KMS-11 (cell line): ENCODE data around the gene DNAJC12.

Experiments
- H2AFZ ChIP-seq: fragments of 200-600 bp; sonication (generic); 2 replicates; pipeline ENCODE4 v1.6.1; 2016; ENCODE audit warnings: antibody characterized with exemption, mixed run types, low read depth
- H3K27ac ChIP-seq: fragments of 200-600 bp; sonication (generic); 2 replicates; pipeline ENCODE4 v1.6.1; 2016; ENCODE audit warnings: mild to moderate bottlenecking, mixed run types
- H3K27me3 ChIP-seq: fragments of 200-600 bp; sonication (generic); 2 replicates; pipeline ENCODE4 v1.6.1; 2017; ENCODE audit warnings: mild to moderate bottlenecking, low read depth, mixed run types, moderate library complexity; ENCODE audit not compliant: insufficient read depth
- H3K36me3 ChIP-seq: fragments of 200-600 bp; sonication (generic); 2 replicates; pipeline ENCODE4 v1.6.1; 2017; ENCODE audit warnings: mild to moderate bottlenecking, mixed run types; ENCODE audit not compliant: insufficient read depth
- H3K4me1 ChIP-seq: fragments of 200-600 bp; sonication (generic); 2 replicates; pipeline ENCODE4 v1.6.1; 2016; ENCODE audit warnings: mild to moderate bottlenecking, low read depth, mixed run types; ENCODE audit not compliant: poor library complexity, severe bottlenecking
- H3K4me2 ChIP-seq: fragments of 200-600 bp; sonication (generic); 2 replicates; pipeline ENCODE4 v1.7.0; 2016; ENCODE audit warnings: mild to moderate bottlenecking, mixed run types
- H3K4me3 ChIP-seq: fragments of 200-600 bp; sonication (generic); IDR thresholded peaks from 2 replicates; pipeline ENCODE4 v1.6.1; 2017; ENCODE audit warnings: low read depth, low read length, mixed read lengths; ENCODE audit not compliant: insufficient read depth
- H3K79me2 ChIP-seq: fragments of 200-600 bp; sonication (generic); 2 replicates; pipeline ENCODE4 v1.6.1; 2016; ENCODE audit warnings: low read depth, mixed run types; ENCODE audit not compliant: insufficient read depth
- H3K9ac ChIP-seq: fragments of 200-600 bp; sonication (generic); 2 replicates; pipeline ENCODE4 v1.6.1; 2016; ENCODE audit warnings: mild to moderate bottlenecking, mixed run types
- H4K20me1 ChIP-seq: fragments of 200-600 bp; sonication (generic); 2 replicates; pipeline ENCODE4 v1.6.1; 2016; ENCODE audit warnings: mild to moderate bottlenecking, mixed run types; ENCODE audit not compliant: insufficient read depth
- CTCF ChIP-seq: fragments of 200-600 bp; sonication (generic); conservative IDR thresholded peaks from 2 replicates; pipeline ENCODE4 v1.6.1; 2017; ENCODE audit warnings: low read depth, mild to moderate bottlenecking, antibody characterized with exemption, low read length, moderate library complexity, mixed read lengths

The DNAJC12 gene

GRCh38 chr10:67864607-67865371 lies 26.8 kb upstream of the DNAJC12 start:
- Histone ChIP-seq H3K36me3 (no peaks in the 10 kb centered on the region), H2AFZ (no peak overlapping the region), H3K4me2 (no peak overlapping the region), H3K9ac (no peak overlapping the region), H4K20me1 (no peaks in the 10 kb centered on the region), H3K27me3 (no peaks in the 10 kb centered on the region), H3K4me3 (no peak overlapping the region), H3K4me1 (no peaks in the 10 kb centered on the region), H3K27ac (no peak overlapping the region), H3K79me2 (no peaks in the 10 kb centered on the region)
- no peak for TF ChIP-seq CTCF

- Histone ChIP-seq H3K79me2 (no peaks in the 10 kb centered on the region), H3K27me3 (no peaks in the 10 kb centered on the region), H3K4me1 (no peaks in the 10 kb centered on the region), H3K36me3 (no peaks in the 10 kb centered on the region), H4K20me1 (no peaks in the 10 kb centered on the region), H3K27ac (no peak overlapping the region), H2AFZ (no peak overlapping the region), H3K4me2 (no peak overlapping the region), H3K4me3 (no peak overlapping the region), H3K9ac (no peak overlapping the region)
- TF ChIP-seq CTCF, result no peak
Measured at GRCh38 chr10:67863094-67863493, 25.1 kb upstream of the DNAJC12 start.

GRCh38 chr10:67861750-67862432 lies 23.9 kb upstream of the DNAJC12 start:
- Histone ChIP-seq H3K79me2 (no peaks in the 10 kb centered on the region), H3K36me3 (no peaks in the 10 kb centered on the region), H2AFZ (no peak overlapping the region), H3K27me3 (no peaks in the 10 kb centered on the region), H3K27ac (no peak overlapping the region), H3K4me3 (no peak overlapping the region), H4K20me1 (no peaks in the 10 kb centered on the region), H3K4me2 (no peak overlapping the region), H3K4me1 (no peaks in the 10 kb centered on the region), H3K9ac (no peak overlapping the region)
- no peak for TF ChIP-seq CTCF

GRCh38 chr10:67858971-67859370 lies 21.0 kb upstream of the DNAJC12 start:
- Histone ChIP-seq H3K36me3 (no peaks in the 10 kb centered on the region), H3K4me3 (no peak overlapping the region), H3K27ac (no peak overlapping the region), H3K4me1 (no peaks in the 10 kb centered on the region), H3K9ac (no peak overlapping the region), H3K27me3 (no peaks in the 10 kb centered on the region), H4K20me1 (no peaks in the 10 kb centered on the region), H2AFZ (no peak overlapping the region), H3K4me2 (no peak overlapping the region), H3K79me2 (no peaks in the 10 kb centered on the region)
- TF ChIP-seq CTCF, result no peak
